Sigmoid colon (tissue), 7 donors: ENCODE data around the gene SPPL3. TPM values are rescaled to one million over a fixed set of nuclear protein-coding genes. Genes with fewer than 3 reads are reported as not detected.

Source experiments
- DNase-seq: peaks from one replicate; pipeline ENCODE4 v3.0.0-alpha.2; 2019
- H3K27ac ChIP-seq, 4 donors: fragments of 200-600 bp; sonication (generic); one replicate each; pipeline ENCODE4 v1.5.1; 2016 to 2019; ENCODE audit warnings: mild to moderate bottlenecking in 1 of 4
- H3K27me3 ChIP-seq, 3 donors: fragments of 200-600 bp; sonication (generic); one replicate each; pipeline ENCODE4 v1.5.1; 2019; ENCODE audit warnings: mild to moderate bottlenecking in 1 of 3
- H3K36me3 ChIP-seq, 4 donors: fragments of 200-600 bp; sonication (generic); one replicate each; pipeline ENCODE4 v1.5.1; 2016 to 2019
- H3K4me1 ChIP-seq, 4 donors: fragments of 200-600 bp; sonication (generic); one replicate each; pipeline ENCODE4 v1.5.1; 2017 to 2019
- H3K4me3 ChIP-seq, 4 donors: fragments of 200-600 bp; sonication (generic); one replicate each; pipeline ENCODE4 v1.5.1; 2017 to 2019; ENCODE audit warnings: mild to moderate bottlenecking in 2 of 4, moderate library complexity in 1 of 4
- H3K9me3 ChIP-seq, 4 donors: fragments of 200-600 bp in 3 of 4; sonication (generic) in 3 of 4; one replicate each; pipeline versions ENCODE4 v1.5.1 to v1.6.1; 2013 to 2019
- CTCF ChIP-seq, 4 experiments: fragments of 450-650 bp in 3 of 4; fragments of 200-600 bp in 1 of 4; IDR thresholded peaks; one replicate each; pipeline ENCODE4 v1.5.1; 2016 to 2019; ENCODE audit warnings: antibody characterized with exemption in 4 of 4, mild to moderate bottlenecking in 3 of 4, moderate library complexity in 2 of 4
- EP300 ChIP-seq, 4 donors: sonication (generic); formaldehyde crosslinking; IDR thresholded peaks; one replicate each; pipeline ENCODE4 v1.6.1; 2017; ENCODE audit warnings: antibody characterized with exemption in 4 of 4
- POLR2A ChIP-seq, 2 donors: fragments of 450-650 bp; IDR thresholded peaks; one replicate each; pipeline ENCODE4 v1.6.1; 2016; ENCODE audit warnings: antibody characterized with exemption in 2 of 2, mild to moderate bottlenecking in 2 of 2, moderate library complexity in 2 of 2
- POLR2AphosphoS5 ChIP-seq, 4 donors: sonication (generic); formaldehyde crosslinking; IDR thresholded peaks; one replicate each; pipeline ENCODE4 v1.6.1; 2017; ENCODE audit warnings: antibody characterized with exemption in 4 of 4
- WGBS, 2 donors: extraction: QIAGEN DNeasy Blood & Tissue Kit; methylation state at CpG; one replicate each; pipeline ENCODE4 v1.1.7; 2013; 5-methylcytosine and 5-hydroxymethylcytosine counted together
- intact Hi-C: fragments of 100-400 bp; cut with DNase I; formaldehyde crosslinking; loops from one replicate; pipeline ENCODE4 v1.15.1; 2023
- polyA plus RNA-seq, 3 donors: library from polyadenylated mRNA; stranded (reverse); fragments of 200-250 nt; gene quantifications; one replicate each; pipeline ENCODE4 v1.2.3, GENCODE V29; 2013
- total RNA-seq, 4 donors: library from RNA; depleted of rRNA; stranded (reverse); fragments of >200 nt; gene quantifications; one replicate each; pipeline ENCODE4 v1.1.0, GENCODE V29; 2016
- donor health status: healthy with polysubstance abuse.
- donor health status: Bipolar disorder and iron deficiency.
- donor health status: healthy.

Gene SPPL3
- total and polyA plus RNA-seq, 7 donors, result 8.6 to 28.0 (median 19.3) TPM

- TF ChIP-seq POLR2AphosphoS5 (IDR thresholded peaks at IDR 0.05) (no peak), CTCF (IDR thresholded peaks at IDR 0.05) (no peak), POLR2A (IDR thresholded peaks at IDR 0.05) (no peak), EP300 (IDR thresholded peaks at IDR 0.05) (no peak)
- Histone ChIP-seq H3K36me3 (no peaks in the 10 kb centered on the region), H3K27me3 (no peaks in the 10 kb centered on the region), H3K27ac (no peak overlapping the region), H3K4me1 (no peaks in the 10 kb centered on the region), H3K4me3 (no peak overlapping the region), H3K9me3 (no peaks in the 10 kb centered on the region)
- no peak for DNase-seq
- intact Hi-C loops, result no loop called here
- 95% methylated on average over 7 of the region's 7 CpGs for WGBS, 2 donors
Measured at GRCh38 chr12:120914794-120915193, 10.6 kb upstream of the SPPL3 start.

GRCh38 chr12:120909633-120910298 lies 5.6 kb upstream of the SPPL3 start:
- intact Hi-C loops, result no loop called here
- no peak for DNase-seq
- 74 to 77% methylated on average over 5 of the region's 5 CpGs for WGBS, 2 donors
- no peaks in the 10 kb centered on the region for H3K27me3 ChIP-seq
- no peak overlapping the region for H3K4me3 ChIP-seq
- peaks cover 0 to under 1% (median under 1%) of the 10 kb centered on the region in 4 donors for H3K4me1 ChIP-seq
- no peaks in the 10 kb centered on the region for H3K36me3 ChIP-seq
- TF ChIP-seq POLR2AphosphoS5 (IDR thresholded peaks at IDR 0.05) (no peak), POLR2A (IDR thresholded peaks at IDR 0.05) (no peak), CTCF (IDR thresholded peaks at IDR 0.05) (no peak), EP300 (IDR thresholded peaks at IDR 0.05) (no peak)
- H3K9me3 ChIP-seq, result no peaks in the 10 kb centered on the region
- H3K27ac ChIP-seq, result no peak overlapping the region

- TF ChIP-seq POLR2AphosphoS5 (IDR thresholded peaks at IDR 0.05) (no peak), POLR2A (IDR thresholded peaks at IDR 0.05) (no peak), EP300 (IDR thresholded peaks at IDR 0.05) (no peak), CTCF (IDR thresholded peaks at IDR 0.05) (no peak)
- no peaks in the 10 kb centered on the region for H3K27me3 ChIP-seq
- H3K4me1 ChIP-seq, result peaks cover 0 to 25% (median 18%) of the 10 kb centered on the region in 4 donors
- no peaks in the 10 kb centered on the region for H3K9me3 ChIP-seq
- no peak overlapping the region for H3K4me3 ChIP-seq
- no peaks in the 10 kb centered on the region for H3K36me3 ChIP-seq
- WGBS, 2 donors, result 94% methylated on average over 5 of the region's 5 CpGs
- DNase-seq, result no peak
- intact Hi-C loops, result no loop called here
- H3K27ac ChIP-seq, result no peak overlapping the region
Measured at GRCh38 chr12:120905856-120906384, 1.8 kb upstream of the SPPL3 start.

GRCh38 chr12:120903412-120904196 lies 554 bp downstream of the SPPL3 start:
- peak; percentile 81 for DNase-seq
- Histone ChIP-seq H3K36me3 (peaks cover 0 to 5% (median 0%) of the 10 kb centered on the region in 4 donors), H3K27ac (peak overlapping the region; percentile 84 to 96 (median 89)), H3K9me3 (no peaks in the 10 kb centered on the region), H3K4me1 (peaks cover 0 to 25% (median 20%) of the 10 kb centered on the region in 4 donors), H3K4me3 (peak overlapping the region; percentile 72 to 100 (median 92)), H3K27me3 (no peaks in the 10 kb centered on the region)
- intact Hi-C loops, result loop anchor here (2.0 to 5.0 kb wide), 3 partner anchors 71 to 177 kb away; no protein-coding TSS in a partner anchor
- 0 to 1% methylated on average over 83 to 84 of the region's 85 CpGs for WGBS, 2 donors
- peak in 1 of 2 donors; percentile 12 for TF ChIP-seq POLR2A (IDR thresholded peaks at IDR 0.05)
- TF ChIP-seq CTCF (IDR thresholded peaks at IDR 0.05), result no peak
- TF ChIP-seq POLR2AphosphoS5 (IDR thresholded peaks at IDR 0.05), result peak in 3 of 4 donors; percentile 10 to 62 (median 20)
- TF ChIP-seq EP300 (IDR thresholded peaks at IDR 0.05), result no peak
